ENCODE results near the gene AUTS2.

AUTS2 gene

DNA sequence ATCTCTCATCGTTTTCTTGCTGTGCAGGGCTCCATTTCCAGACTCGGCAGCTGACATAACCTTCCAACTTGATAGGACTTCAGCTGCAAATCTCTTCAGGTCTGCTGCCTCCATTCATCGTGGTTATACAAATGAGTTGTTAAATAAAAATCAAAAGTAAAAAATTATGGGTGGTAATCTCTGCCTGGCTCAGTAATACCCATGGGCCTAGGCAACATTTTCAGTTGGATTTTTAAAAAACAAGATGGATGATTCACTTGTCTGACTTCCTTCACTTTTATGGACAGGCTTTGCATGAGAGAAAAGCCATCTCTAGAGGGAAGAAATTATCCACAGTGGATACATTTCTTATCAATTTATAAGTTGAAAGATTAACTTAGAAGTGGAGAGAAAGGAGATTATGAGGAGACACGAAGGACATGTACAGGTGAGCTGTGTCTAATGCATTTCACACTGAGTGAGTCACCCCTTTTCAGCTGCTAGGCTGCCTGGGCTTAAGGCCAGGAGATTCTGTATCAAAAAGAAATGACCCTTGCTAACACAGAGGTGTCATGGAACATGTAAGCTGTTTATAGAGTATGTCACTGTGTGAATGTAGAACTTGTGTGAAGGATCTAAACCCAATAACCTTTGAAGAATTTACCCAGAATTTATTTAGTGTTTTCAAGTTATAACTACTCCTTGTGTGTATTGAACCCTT lies 495.1 kb downstream of the AUTS2 start:
- no peak overlapping the region for H3K4me2 ChIP-seq (ENCODE audit: low read length)
- TF ChIP-seq EZH2 (IDR thresholded peaks at IDR 0.05; ENCODE audit: borderline replicate concordance, low read length): no peak
- TF ChIP-seq, protein P1, sequence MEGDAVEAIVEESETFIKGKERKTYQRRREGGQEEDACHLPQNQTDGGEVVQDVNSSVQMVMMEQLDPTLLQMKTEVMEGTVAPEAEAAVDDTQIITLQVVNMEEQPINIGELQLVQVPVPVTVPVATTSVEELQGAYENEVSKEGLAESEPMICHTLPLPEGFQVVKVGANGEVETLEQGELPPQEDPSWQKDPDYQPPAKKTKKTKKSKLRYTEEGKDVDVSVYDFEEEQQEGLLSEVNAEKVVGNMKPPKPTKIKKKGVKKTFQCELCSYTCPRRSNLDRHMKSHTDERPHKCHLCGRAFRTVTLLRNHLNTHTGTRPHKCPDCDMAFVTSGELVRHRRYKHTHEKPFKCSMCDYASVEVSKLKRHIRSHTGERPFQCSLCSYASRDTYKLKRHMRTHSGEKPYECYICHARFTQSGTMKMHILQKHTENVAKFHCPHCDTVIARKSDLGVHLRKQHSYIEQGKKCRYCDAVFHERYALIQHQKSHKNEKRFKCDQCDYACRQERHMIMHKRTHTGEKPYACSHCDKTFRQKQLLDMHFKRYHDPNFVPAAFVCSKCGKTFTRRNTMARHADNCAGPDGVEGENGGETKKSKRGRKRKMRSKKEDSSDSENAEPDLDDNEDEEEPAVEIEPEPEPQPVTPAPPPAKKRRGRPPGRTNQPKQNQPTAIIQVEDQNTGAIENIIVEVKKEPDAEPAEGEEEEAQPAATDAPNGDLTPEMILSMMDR (IDR thresholded peaks at IDR 0.05; ENCODE audit: low read length): no peak
- H3K9me2 ChIP-seq (ENCODE audit: low read depth, low read length): no peaks in the 10 kb centered on the region
- H3K9ac ChIP-seq (ENCODE audit: low read length): no peak overlapping the region
- no peaks in the 10 kb centered on the region for H3K27me3 ChIP-seq (ENCODE audit: insufficient read depth, low read length)
- H3K4me3 ChIP-seq (ENCODE audit: low read depth, low read length, poor library complexity, severe bottlenecking): no peak overlapping the region
- no peaks in the 10 kb centered on the region for H3K4me1 ChIP-seq (ENCODE audit: insufficient read depth, low read length, severe bottlenecking)
- no peaks in the 10 kb centered on the region for H3F3A ChIP-seq (ENCODE audit: insufficient read depth, low read length)
- H3K27ac ChIP-seq (ENCODE audit: low read depth, low read length, poor library complexity, severe bottlenecking): no peak overlapping the region
- H3K9me3 ChIP-seq (ENCODE audit: low read length): no peaks in the 10 kb centered on the region
- H3K79me2 ChIP-seq (ENCODE audit: insufficient read depth, low read length): no peaks in the 10 kb centered on the region
- no peaks in the 10 kb centered on the region for H4K20me1 ChIP-seq (ENCODE audit: insufficient read depth, low read length)
- no peak overlapping the region for H2AFZ ChIP-seq (ENCODE audit: low read length)
- peaks cover 7% of the 10 kb centered on the region; the same call in 1 of the 2 replicates for H3K36me3 ChIP-seq (ENCODE audit: insufficient read depth, low read length)

DNA sequence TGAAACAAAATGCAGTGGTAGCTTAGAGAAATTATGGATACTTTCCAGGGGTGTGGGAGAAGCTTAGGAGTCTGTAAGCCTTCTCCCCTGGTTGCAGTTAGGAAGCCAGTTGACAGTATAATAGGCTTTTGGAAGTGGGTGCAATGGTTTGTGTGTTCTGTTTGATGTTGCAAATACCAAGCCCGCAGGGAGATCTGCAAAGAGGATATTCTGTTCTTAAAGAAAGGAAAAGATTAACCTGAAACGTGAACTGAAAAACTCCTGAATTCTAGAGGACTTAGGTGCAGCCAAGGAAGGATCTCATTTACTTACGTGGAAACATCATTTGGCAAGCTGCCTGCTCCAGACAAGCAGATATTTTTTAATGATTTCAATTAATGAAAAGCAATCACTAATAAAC lies 496.6 kb downstream of the AUTS2 start:
- no peaks in the 10 kb centered on the region for H3F3A ChIP-seq (ENCODE audit: insufficient read depth, low read length)
- no peak overlapping the region for H3K9ac ChIP-seq (ENCODE audit: low read length)
- TF ChIP-seq, protein P1 (IDR thresholded peaks at IDR 0.05; ENCODE audit: low read length): no peak
- no peak for TF ChIP-seq EZH2 (IDR thresholded peaks at IDR 0.05; ENCODE audit: borderline replicate concordance, low read length)

DNA sequence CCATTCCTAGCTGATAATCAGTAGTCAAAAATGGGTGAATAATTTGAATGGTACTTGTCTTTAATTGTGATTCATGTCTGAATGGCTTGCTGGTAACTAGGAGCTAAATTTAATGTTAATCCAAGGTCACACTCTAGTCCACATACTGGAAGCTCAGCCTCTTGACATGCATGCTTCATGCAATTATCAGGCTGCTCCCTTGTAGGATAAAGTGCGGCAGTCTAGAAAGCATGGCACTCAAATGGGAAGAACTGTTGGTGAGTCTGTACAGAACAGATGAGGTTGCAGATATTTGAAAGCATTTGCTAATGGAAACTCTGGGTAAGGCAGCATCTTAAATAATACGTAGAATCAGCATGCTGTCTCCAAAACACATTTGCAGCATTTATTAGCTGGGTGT lies 499.4 kb downstream of the AUTS2 start:
- Histone ChIP-seq H3K4me2 (ENCODE audit: low read length) (no peak overlapping the region), H3K4me3 (ENCODE audit: low read depth, low read length, poor library complexity, severe bottlenecking) (no peak overlapping the region), H3K9me2 (ENCODE audit: low read depth, low read length) (no peaks in the 10 kb centered on the region), H3K79me2 (ENCODE audit: insufficient read depth, low read length) (0 out of 2 replicates have a peak, but pooled peaks cover 6% of the 10 kb centered on the region), H3K4me1 (ENCODE audit: insufficient read depth, low read length, severe bottlenecking) (no peaks in the 10 kb centered on the region), H3K36me3 (ENCODE audit: insufficient read depth, low read length) (peaks cover 7% of the 10 kb centered on the region; the same call in 1 of the 2 replicates), H3K27ac (ENCODE audit: low read depth, low read length, poor library complexity, severe bottlenecking) (no peak overlapping the region), H4K20me1 (ENCODE audit: insufficient read depth, low read length) (no peaks in the 10 kb centered on the region), H3K27me3 (ENCODE audit: insufficient read depth, low read length) (no peaks in the 10 kb centered on the region), H3K9ac (ENCODE audit: low read length) (no peak overlapping the region), H3K9me3 (ENCODE audit: low read length) (no peaks in the 10 kb centered on the region), H3F3A (ENCODE audit: insufficient read depth, low read length) (no peaks in the 10 kb centered on the region), H2AFZ (ENCODE audit: low read length) (no peak overlapping the region)
- no peak for TF ChIP-seq EZH2 (IDR thresholded peaks at IDR 0.05; ENCODE audit: borderline replicate concordance, low read length)
- TF ChIP-seq, protein P1 (IDR thresholded peaks at IDR 0.05; ENCODE audit: low read length): no peak

More for the DNA sequence above, 496.6 kb downstream of the AUTS2 start:
- 0 out of 2 replicates have a peak, but pooled peaks cover 4% of the 10 kb centered on the region for H3K79me2 ChIP-seq (ENCODE audit: insufficient read depth, low read length)
- no peaks in the 10 kb centered on the region for H3K9me3 ChIP-seq (ENCODE audit: low read length)
- H3K27me3 ChIP-seq (ENCODE audit: insufficient read depth, low read length): no peaks in the 10 kb centered on the region
- peaks cover 7% of the 10 kb centered on the region; the same call in 1 of the 2 replicates for H3K36me3 ChIP-seq (ENCODE audit: insufficient read depth, low read length)
- no peak overlapping the region for H2AFZ ChIP-seq (ENCODE audit: low read length)
- H3K4me2 ChIP-seq (ENCODE audit: low read length): no peak overlapping the region
- no peaks in the 10 kb centered on the region for H3K9me2 ChIP-seq (ENCODE audit: low read depth, low read length)
- no peaks in the 10 kb centered on the region for H4K20me1 ChIP-seq (ENCODE audit: insufficient read depth, low read length)
- no peaks in the 10 kb centered on the region for H3K4me1 ChIP-seq (ENCODE audit: insufficient read depth, low read length, severe bottlenecking)
- H3K4me3 ChIP-seq (ENCODE audit: low read depth, low read length, poor library complexity, severe bottlenecking): no peak overlapping the region
- no peak overlapping the region for H3K27ac ChIP-seq (ENCODE audit: low read depth, low read length, poor library complexity, severe bottlenecking)

Data from OCI-LY1 (cell line).